Activated T-helper 1 cell treated with anti-CD3 and anti-CD28 coated beads, Interleukin-2, amount 50 U/mL, for 16 hours (primary cell): ENCODE data around the gene THOC1.
"Not testable (repeated sequence)": the region's sequence is repeated elsewhere in the genome, so short reads cannot be mapped to it uniquely, and the experiment has no call there.

Experiments
- DNase-seq, 2 donors: peaks; one replicate each; pipeline ENCODE4 v3.0.0-alpha.2; 2020; ENCODE audit warnings: low read depth in 1 of 2, low spot score in 1 of 2

The THOC1 gene, protein sequence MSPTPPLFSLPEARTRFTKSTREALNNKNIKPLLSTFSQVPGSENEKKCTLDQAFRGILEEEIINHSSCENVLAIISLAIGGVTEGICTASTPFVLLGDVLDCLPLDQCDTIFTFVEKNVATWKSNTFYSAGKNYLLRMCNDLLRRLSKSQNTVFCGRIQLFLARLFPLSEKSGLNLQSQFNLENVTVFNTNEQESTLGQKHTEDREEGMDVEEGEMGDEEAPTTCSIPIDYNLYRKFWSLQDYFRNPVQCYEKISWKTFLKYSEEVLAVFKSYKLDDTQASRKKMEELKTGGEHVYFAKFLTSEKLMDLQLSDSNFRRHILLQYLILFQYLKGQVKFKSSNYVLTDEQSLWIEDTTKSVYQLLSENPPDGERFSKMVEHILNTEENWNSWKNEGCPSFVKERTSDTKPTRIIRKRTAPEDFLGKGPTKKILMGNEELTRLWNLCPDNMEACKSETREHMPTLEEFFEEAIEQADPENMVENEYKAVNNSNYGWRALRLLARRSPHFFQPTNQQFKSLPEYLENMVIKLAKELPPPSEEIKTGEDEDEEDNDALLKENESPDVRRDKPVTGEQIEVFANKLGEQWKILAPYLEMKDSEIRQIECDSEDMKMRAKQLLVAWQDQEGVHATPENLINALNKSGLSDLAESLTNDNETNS

DNA sequence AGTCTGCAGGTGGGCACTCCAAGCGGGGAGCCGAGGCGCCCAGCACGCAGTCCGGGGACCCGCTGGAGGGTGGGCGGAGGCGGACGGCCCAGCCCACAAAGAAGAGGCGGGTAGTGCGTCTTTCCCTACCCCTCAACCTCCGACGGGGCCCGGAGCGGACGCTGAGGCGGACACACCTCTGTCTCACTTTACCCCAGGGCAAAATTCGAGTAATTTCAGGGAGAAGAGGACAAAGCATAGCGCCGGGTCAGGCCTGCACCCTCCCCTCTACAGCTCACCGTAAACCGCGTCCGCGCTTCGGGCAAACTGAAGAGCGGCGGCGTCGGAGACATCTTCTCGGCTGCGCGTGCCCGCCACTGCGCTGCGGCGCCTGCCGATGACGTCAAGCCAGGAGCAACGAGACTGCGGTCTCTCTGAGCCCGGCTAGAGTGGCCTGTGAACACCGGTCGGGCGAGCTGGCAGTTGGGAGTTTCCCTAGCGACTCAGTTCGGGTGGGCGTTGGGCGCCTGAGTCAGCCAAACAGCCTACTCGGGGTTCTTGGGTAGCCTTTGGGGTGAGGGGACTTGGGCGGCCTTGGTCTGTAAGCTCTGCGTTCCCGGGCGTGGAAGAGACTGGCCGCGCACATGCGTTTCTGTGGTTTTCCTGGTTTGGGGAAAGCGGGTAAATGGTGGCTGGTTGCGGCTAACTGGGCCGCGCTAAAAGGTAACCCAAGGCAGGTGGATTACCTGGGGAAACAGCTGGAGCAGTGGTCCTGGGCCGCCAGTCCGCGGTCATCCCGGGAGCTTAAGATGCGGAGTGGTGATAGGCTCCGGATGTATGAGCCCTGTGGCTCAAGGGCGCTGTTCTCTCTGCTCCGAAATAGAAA, at the start of gene THOC1:
TSS of gene THOC1 (minus strand) at position 360 of the 865 bp plus-strand sequence. CDS start at position 332, 28 bp downstream.
- DNase-seq: peak; percentile 81 to 90

DNA sequence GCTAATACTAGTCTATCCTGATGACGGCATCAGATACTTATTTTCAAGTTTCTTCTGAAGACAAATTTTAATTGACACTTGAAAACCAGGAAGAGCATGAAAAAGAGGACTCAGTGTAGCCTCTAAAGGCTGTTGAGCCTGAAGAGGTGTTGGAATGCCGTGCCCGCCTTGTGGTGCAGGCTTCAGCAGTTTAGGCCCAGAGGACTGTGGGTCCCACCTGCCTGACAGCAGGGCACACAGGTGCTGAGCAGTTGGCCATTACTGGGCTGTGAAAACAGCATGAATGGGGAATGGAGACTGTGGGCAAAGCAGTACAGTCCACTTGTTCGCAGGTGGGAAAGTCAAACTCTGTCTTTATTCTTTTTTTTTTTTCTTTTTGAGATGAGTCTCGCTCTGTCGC, 49.8 kb upstream of the THOC1 start:
- DNase-seq: no peak

DNA sequence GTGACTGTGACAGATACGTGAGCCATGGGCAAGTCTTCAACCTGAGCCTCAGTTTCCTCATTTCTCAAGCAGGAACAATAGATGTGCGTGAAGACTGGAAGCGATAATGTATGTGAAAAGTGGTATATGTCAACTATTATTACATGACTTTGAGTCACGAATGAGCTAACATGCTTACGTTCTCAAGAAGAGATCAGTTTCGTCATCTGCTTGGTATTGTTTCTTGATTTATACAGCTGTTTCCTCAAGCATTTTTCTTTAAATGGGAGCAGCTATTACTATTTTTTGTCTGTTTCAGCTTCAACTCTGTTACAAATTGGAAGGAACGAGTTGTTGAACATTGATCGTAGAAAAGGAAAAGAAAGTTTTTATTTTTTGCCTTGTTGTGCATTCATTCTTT, 48.5 kb upstream of the THOC1 start:
- DNase-seq: no peak

DNA sequence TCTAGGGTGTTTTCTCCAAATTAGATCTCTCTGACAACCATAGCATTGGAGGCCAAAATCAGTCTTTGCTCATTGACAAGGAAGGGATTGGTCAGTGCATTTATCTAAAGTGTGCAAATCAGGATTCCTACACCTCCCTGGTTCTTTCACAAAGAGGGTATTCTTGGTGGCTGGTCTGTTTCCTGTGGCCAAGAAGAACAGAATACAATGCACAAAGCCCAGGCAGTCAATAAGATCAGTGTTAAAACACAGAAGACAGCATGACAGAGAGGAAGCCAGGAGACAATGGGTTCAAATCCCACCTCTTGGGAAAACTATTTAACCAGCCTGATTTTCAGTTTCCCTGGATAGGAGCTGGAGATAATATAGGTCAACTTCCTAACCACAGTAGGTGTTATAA, 46.1 kb upstream of the THOC1 start:
- no peak for DNase-seq

DNA sequence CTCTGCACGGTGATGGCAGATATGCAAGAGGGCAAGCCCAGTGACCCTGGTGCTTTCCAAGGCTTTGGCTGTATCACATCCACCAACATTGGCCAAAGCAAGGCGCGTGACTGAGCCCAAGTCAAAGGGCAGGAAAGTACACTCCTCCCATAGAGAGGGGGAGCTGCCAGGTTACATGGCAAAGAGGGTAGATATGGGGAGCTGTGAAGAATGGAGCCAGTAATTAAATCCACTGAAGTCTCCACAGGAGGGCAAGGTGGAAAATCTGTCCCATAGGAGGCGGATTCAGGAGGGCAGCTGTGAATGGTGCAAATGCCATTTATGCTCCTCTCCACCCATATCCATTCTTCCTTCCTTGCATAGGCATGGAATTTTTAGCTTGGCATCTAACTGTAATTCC, 44.6 kb upstream of the THOC1 start:
- DNase-seq: no peak

DNA sequence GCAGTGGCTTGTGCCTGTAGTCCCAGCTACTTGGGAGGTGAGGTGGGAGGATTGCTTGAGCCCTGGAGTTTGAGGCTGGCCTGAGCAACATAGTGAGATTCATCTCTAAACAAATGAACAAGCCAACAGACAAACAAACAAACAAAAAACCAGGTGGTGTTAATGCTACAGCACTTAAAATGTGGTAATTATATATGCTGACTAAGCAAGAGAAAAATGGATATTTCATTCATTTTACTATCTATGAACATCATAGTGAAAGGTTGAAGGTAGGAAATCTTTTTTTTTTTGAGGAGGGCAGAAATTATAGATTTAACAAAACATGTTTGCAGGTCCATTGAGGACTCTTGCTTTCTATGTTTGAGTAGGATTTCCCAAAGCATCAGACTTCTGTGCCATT, 42.2 kb upstream of the THOC1 start:
- DNase-seq: no peak

DNA sequence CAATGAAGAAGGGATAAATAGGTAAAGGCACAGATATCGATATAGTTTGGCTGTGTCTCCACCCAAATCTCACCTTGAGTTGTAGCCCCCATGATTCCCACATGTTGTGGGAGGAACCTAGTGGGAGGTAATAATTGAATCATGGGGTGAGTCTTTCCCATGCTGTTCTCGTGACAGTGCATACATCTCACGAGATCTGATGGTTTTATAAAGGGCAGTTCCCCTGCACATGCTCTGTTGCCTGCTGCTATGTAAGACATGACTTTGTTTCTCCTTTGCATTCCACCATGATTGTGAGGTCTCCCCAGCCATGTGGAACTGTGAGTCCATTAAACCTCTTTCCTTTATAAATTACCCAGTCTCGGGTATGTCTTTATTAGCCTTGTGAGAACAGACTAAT, 40.2 kb upstream of the THOC1 start:
- DNase-seq: not testable (repeated sequence)

DNA sequence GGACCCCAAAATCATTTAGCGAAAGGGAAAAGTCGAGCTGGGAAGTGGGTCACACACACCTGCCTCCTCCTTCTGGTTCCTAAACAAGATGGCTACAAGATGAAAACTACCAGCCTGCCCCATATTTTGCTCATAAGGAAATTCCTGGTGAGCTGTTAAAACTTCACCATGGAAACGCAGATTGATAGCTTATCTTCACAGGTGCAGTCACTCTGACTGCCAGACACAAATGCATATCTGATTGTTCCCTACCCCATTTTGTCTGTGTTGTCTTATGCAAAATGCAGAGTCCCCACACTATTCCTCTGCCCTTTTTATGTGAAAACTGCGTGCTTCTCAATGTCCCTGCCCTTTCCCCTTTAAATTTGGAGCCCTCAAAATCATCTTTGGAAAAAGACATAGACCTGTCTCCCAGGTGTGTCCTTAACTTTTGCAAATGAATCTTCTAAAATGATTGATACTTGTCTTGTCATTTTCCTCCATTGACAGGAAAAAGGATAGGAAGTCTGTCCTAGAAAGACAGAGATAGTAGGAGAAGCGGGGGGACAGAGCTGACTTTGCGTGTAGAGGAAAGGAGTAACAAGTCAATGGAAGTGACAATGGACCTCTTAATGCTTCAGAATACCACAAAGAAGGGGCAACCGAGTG, 38.9 kb upstream of the THOC1 start:
- DNase-seq: no peak

DNA sequence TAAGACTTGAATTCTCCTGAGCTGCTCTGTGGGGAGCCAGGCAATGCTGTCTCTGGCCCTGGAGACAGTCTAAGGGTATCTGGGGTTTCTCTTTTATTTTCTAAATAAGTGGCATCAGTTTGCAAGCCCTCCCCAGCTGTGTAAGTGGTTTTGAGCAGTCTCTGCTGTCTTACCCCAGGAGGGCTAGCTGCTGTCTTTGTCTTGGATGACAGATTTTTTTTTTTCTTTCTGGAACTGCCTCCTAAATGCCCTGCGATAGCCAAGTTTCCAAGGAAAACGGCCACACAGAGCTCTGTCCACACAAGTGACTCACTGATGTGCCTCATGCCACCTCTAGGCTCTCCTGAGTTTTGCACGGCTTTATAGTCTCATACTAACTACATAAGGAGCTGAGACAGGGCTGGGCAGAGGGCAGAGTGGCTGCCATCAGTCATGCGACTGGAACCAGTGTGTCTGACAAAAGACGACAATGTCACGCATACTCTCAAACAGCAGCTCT, 37.2 kb upstream of the THOC1 start:
- DNase-seq: no peak

DNA sequence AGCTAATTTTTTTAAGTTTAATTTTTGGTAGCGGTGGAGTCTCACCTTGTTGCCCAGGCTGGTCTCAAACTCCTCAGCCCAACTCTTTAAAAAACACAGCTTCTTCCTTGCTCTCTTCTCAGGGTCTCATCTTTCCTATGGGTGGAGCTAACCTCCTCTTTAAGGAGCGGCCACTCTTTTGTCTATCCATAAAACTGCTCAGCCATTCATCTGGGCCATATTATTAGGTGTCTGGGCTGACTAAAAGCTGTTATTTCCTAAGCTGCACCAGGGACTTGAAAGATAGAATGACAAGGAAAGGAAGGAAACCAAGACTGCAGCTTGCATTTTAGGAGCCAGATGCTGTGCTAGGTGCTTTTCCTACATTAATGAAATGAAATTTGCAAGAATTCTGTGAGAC, 35.8 kb upstream of the THOC1 start:
- no peak for DNase-seq

DNA sequence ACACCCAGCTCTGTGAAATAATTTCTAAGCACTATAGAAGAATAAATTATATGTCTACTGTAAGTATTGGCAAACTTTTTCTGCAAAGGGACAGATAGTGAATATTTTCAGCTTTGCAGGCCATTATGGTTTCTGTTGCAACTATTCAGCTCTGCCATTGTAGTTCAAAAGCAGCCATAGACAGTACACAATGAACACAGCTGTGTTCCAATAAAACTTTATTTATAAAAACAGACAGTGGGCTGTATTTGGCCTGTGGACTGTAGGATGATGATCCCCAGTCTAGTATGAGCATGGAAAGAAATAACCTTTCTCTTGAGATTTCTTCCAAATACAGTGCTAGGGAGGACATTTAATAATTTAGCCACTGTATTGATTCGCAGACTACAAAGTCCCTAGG, 35.2 kb upstream of the THOC1 start:
- DNase-seq: no peak

DNA sequence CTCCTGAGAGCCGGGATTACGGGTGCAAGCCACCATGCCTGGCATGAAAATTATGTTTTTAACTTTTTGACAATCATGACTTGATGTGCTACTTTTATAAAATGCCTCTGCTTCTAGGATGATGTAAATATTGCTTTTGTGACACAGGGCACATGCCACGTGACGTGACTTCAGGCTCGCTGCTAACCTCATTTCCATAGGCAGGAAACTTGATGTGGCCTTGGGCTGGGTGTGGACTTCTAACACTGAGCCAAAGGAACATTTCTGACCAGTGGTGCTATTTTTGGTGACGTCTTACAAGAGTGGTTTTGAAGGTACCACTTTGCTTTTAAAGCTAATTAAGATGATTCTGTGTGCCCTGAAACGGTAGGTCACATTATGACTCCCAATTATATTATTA, 34.2 kb upstream of the THOC1 start:
- no peak for DNase-seq

DNA sequence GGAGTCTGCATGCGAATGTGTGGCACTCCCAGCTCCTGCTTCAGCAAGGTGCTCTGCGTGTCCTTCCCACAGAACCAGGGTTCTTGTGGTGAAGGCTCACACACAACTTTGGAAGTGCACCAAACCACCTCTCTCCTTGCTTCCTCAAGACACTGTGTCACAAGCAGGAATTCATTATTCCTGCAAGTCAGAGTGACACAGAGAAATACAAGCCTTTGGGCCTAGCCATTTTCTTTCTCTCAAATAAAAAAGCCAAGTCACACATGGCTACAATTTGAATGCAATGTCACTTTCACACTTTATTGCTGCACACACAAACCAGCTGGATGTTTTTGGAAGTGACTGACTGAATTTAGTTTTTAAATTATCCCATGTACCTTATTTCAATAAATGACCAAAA, 30.1 kb upstream of the THOC1 start:
- no peak for DNase-seq

DNA sequence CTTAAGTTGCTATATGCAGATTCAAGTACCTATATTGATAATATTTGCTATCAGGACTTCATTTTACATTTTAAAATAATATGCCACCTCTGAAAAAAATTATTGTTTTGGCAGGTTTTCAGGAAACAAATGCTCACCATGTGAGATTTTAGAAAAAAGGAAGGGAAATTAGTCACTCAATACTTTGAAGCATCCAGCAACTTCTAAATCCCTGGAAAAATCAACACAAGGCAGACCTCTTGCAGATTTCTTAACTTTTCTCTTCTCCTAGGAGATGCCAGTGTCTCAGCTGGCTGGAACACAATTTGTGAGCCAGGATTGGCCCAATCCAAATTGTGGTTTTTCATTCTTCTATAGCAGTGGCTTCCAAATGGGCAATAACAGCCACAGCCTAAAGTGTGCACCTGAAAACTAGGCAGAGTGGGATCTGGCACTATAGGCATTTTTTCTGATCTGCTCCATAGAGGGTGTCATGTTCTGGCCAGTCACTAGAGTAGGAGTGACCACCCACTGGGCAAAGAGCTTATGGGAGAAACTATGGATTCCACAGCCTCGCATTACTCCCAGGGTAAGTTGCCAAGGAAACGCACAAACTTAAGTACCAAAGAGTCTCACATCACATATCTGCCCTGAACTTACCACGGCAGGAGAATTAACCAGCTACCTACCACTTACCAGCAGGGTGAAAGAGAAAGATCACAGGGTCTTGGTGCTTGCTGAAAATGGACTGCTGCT, 28.1 kb upstream of the THOC1 start:
- no peak for DNase-seq

DNA sequence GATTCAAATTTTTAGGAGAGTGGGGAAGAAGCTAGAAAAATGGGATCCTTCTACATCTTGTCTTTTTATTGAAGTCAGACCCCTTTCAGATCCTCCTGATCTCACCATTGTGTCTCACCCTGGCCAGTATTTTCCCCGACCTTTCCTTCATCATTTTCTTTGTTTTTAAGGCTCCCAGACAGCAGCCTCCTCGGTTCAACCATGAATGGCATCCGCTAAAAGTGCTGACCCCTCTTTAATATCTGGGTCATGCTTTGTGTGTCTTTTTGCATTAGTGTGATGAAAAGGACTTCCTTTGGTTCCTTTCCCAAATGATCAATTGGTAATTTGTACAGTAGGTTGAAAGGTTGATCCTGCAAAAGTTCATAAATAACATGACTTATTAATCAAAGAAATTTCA, 26.7 kb upstream of the THOC1 start:
- DNase-seq: no peak

DNA sequence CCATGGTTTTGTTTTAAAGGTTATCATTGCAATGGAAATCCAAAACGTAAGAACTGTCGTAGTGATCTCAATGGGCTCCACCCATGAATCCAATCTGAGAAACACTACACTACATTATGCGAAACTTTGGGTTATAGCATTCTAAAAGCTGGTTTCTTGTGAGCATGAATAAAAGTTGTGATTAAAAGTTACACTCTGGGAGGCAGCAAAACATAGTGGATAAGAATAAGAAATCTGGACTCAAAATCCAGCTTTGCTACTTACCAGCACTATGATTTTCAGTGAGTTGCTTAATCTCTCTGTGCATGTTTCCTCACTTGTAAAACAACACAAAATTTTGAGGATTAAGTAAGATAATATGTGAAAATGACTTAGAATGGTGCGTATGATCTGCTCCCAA, 25.7 kb upstream of the THOC1 start:
- DNase-seq: no peak

DNA sequence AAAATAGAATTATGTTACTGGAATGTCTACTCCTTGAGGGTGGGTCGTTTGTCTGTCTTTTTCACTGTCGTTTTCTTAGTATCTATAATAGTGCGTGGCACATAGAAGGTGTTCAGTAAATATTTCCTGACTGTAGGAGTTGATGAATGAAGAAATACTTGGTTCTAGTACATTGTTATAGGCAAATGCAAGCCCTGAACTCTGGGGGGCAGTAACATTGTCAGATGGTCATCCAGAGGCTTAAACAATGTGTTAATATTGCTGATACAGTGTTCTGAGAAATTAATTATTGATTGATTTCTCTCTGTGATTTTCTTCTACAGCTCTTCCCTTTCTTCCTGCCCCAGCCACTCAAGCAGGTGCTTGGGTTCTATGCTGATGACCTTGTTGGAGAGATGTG, 24.4 kb upstream of the THOC1 start:
- DNase-seq: no peak

DNA sequence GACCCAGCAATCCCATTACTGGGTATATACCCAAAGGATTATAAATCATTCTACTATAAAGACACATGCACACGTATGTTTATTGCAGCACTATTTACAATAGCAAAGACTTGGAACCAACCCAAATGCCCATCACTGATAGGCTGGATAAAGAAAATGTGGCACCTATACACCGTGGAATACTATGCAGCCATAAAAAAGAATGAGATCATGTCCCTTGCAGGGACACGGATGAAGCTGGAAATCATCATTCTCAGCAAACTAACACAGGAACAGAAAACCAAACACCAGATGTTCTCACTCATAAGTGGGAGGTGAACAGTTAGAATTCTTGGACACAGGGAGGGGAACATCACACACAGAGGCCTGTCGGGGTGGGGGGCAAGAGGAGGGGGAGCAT, 22.1 kb upstream of the THOC1 start:
- not testable (repeated sequence) for DNase-seq

DNA sequence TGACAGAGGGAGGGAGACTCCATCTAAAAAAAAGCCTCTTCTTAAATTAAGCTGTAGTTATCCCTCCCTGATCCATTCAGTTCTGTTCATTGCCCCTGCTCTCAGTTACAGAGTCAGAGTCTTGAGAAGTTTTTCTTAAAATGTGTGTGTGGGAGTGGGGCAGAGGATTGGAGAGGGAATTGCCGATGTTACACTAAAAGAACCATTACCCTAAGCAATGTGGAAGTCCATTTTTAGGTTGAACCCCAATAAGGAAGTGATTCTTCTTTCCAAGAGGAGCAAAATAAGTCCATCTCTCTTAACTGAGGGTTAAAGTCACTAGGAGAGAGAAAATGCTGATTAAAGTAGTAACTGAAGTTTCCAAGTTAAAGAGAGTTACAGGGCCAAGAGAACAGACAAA, 21.2 kb upstream of the THOC1 start:
- no peak for DNase-seq

DNA sequence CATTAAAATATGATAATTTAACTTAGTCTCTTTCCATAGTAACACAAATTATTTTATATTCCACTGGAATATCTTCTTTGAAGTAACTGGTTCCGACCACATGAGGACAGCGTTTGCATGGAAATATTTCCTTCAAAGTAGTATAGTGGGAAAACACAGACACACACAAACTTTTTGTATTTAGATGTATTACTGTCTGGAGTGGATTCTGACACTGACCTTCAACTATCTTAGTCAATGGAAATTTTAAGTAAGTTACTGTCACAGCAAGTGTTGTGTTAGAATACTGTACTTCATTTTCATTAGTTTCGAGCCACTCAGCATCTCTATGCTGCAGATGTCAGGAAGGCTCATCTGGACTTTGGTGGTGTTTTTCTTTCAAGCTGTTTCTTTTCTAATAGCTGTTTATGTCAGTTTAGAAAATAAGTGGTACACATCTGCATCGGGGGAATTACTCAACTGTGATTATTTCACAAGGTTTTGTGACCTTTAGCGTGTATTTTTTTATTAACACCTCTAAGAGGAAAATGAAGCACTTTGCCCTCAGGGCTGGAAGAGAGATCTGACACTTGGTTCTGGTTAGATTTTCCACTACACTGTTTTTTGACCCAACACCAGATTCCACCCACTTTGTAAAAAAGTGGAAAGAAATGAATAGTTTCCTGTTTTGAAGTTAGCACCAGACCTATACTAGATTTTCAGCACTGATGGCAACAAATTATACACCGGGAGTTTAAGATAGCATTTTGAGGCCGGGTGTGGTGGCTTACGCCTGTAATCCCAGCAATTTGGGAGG, 18.9 kb upstream of the THOC1 start:
- no peak for DNase-seq
